HepG2 (cell line): ENCODE measurements around the gene RPL37A. TPM values are rescaled to one million over a fixed set of nuclear protein-coding genes. Genes with fewer than 3 reads are reported as not detected.

Experiments
- CREB1 ChIP-seq, 2 experiments: fragments of 450-650 bp in 1 of 2; IDR thresholded peaks; 2 replicates each; pipeline ENCODE4 v1.6.1; 2016 to 2017; ENCODE audit warnings: control low read depth in 1 of 2, mild to moderate bottlenecking in 1 of 2, missing compliant biosample characterization in 1 of 2, missing genetic modification characterization in 1 of 2
- FOXA3 ChIP-seq: IDR thresholded peaks from 2 replicates; pipeline ENCODE4 v1.6.1; 2016; ENCODE audit warnings: missing genetic modification reagents, missing compliant biosample characterization
- HHEX ChIP-seq: IDR thresholded peaks from 2 replicates; pipeline ENCODE4 v1.6.1; 2016; ENCODE audit warnings: control low read depth
- HMG20A ChIP-seq: IDR thresholded peaks from 2 replicates; pipeline ENCODE4 v1.6.1; 2016; ENCODE audit warnings: borderline replicate concordance
- MIXL1 ChIP-seq: IDR thresholded peaks from 2 replicates; pipeline ENCODE4 v1.6.1; 2016
- POGZ ChIP-seq: sonication (generic); formaldehyde crosslinking; IDR thresholded peaks from 2 replicates; pipeline ENCODE4 v1.4.0; 2020; ENCODE audit warnings: mild to moderate bottlenecking, missing genetic modification reagents
- ZEB1 ChIP-seq: IDR thresholded peaks from 2 replicates; pipeline ENCODE4 v1.6.1; 2012; ENCODE audit warnings: mild to moderate bottlenecking, low read depth, inconsistent platforms; ENCODE audit not compliant: insufficient replicate concordance
- ZNF460 ChIP-seq: sonication (generic); formaldehyde crosslinking; IDR thresholded peaks from 2 replicates; pipeline ENCODE4 v1.5.1; 2020; ENCODE audit warnings: missing genetic modification reagents, mild to moderate bottlenecking, borderline replicate concordance
- ZNF574 ChIP-seq: sonication (generic); formaldehyde crosslinking; IDR thresholded peaks from 2 replicates; pipeline ENCODE4 v1.4.0; 2020; ENCODE audit warnings: missing genetic modification reagents
- polyA plus RNA-seq, 8 experiments: library from polyadenylated mRNA; depleted of rRNA in 3 of 8; stranded (reverse) in 7 of 8; unstranded in 1 of 8; fragments of >200 nt; fragmentation: Illumina TruSeq in 4 of 8; extraction: Trizol in 4 of 8; gene quantifications; 2 replicates each; pipeline versions ENCODE4 v1.2.1 to v1.2.3, GENCODE V29; 2011 to 2016; ENCODE audit warnings: low read depth in 4 of 8, missing spikeins in 1 of 8, mixed read lengths in 1 of 8; ENCODE audit not compliant: insufficient read depth in 1 of 8
- total RNA-seq, 5 experiments: library from RNA; depleted of rRNA; stranded (reverse); fragments of >200 nt; fragmentation: Illumina TruSeq; extraction: Trizol; gene quantifications; 2 replicates each; pipeline ENCODE4 v1.2.3, GENCODE V29; 2016; ENCODE audit warnings: low read depth in 1 of 5
- TF ChIP-seq, protein P1 (sequence below): sonication (generic); formaldehyde crosslinking; IDR thresholded peaks from 2 replicates; pipeline ENCODE4 v1.4.0; 2020; ENCODE audit warnings: missing genetic modification reagents, borderline replicate concordance
- TF ChIP-seq, protein P2 (sequence below): sonication (generic); formaldehyde crosslinking; conservative IDR thresholded peaks from 2 replicates; pipeline ENCODE4 v1.4.0; 2020; ENCODE audit warnings: missing genetic modification reagents
- TF ChIP-seq, protein P3 (sequence below): IDR thresholded peaks from 2 replicates; pipeline ENCODE4 v1.6.1; 2018; ENCODE audit warnings: missing genetic modification reagents, mild to moderate bottlenecking, missing compliant biosample characterization
- TF ChIP-seq, protein P4 (sequence below): sonication (generic); formaldehyde crosslinking; IDR thresholded peaks from 2 replicates; pipeline ENCODE4 v1.5.1; 2020; ENCODE audit warnings: mild to moderate bottlenecking, missing genetic modification reagents, borderline replicate concordance

Gene RPL37A
- total and polyA plus RNA-seq, 2 of the 13 experiments (the other 11 are each of a cell fraction or from before 2014, with no cell fraction given) = 6,902 to 7,910 TPM

DNA sequence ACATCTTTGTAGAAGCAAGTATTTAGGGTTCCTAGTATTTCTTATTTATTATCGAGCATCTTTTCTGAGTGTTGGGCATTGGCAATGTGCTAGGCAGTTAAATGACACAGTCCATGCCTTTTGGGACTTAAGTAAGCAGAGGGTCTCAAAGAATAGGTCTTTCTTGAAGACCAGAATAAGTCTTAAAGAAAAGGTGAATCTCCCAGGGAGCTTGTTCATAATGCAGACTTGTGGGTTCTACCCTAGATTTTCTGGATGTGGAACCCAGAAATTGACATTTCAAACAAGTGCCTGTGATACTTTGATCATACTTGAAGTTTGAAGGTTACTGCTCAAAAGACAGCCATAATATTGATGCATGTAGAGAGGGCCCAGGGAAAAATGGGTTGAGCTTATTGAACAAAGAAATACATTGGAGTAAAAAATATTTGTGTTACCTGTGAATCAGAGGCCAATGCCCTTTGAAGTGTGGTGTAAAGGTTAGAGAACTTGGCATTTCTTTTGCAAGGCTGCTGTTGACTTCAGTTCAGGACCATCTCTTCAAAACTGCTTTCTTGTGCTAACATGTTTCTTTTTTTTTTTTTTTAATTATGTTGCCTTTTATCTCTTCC is 24.4 kb downstream of the RPL37A start (continued):
- TF ChIP-seq, protein P1, sequence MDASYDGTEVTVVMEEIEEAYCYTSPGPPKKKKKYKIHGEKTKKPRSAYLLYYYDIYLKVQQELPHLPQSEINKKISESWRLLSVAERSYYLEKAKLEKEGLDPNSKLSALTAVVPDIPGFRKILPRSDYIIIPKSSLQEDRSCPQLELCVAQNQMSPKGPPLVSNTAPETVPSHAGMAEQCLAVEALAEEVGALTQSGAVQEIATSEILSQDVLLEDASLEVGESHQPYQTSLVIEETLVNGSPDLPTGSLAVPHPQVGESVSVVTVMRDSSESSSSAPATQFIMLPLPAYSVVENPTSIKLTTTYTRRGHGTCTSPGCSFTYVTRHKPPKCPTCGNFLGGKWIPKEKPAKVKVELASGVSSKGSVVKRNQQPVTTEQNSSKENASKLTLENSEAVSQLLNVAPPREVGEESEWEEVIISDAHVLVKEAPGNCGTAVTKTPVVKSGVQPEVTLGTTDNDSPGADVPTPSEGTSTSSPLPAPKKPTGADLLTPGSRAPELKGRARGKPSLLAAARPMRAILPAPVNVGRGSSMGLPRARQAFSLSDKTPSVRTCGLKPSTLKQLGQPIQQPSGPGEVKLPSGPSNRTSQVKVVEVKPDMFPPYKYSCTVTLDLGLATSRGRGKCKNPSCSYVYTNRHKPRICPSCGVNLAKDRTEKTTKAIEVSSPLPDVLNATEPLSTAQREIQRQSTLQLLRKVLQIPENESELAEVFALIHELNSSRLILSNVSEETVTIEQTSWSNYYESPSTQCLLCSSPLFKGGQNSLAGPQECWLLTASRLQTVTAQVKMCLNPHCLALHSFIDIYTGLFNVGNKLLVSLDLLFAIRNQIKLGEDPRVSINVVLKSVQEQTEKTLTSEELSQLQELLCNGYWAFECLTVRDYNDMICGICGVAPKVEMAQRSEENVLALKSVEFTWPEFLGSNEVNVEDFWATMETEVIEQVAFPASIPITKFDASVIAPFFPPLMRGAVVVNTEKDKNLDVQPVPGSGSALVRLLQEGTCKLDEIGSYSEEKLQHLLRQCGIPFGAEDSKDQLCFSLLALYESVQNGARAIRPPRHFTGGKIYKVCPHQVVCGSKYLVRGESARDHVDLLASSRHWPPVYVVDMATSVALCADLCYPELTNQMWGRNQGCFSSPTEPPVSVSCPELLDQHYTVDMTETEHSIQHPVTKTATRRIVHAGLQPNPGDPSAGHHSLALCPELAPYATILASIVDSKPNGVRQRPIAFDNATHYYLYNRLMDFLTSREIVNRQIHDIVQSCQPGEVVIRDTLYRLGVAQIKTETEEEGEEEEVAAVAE (CRISPR knock-in tag) = peak; percentile 32; the same call in 1 of the 2 replicates
- TF ChIP-seq HHEX (CRISPR knock-in tag) (0 out of 2 replicates have a peak, but pooled peaks have one; percentile 69), FOXA3 (CRISPR knock-in tag) (peak; percentile 89), CREB1 (IDR thresholded peaks at IDR 0.05) (no peak), CREB1 (CRISPR knock-in tag; IDR thresholded peaks at IDR 0.05) (peak; percentile 47; the same call in 1 of the 2 replicates), HMG20A (CRISPR knock-in tag) (peak; percentile 66; the same call in 1 of the 2 replicates), MIXL1 (peak; percentile 58; the same call in 1 of the 2 replicates), POGZ (CRISPR knock-in tag) (peak; percentile 42; the same call in 1 of the 2 replicates), ZNF460 (no peak), ZEB1 (peak; percentile 79), ZNF574 (CRISPR knock-in tag) (no peak)
- TF ChIP-seq, protein P2, sequence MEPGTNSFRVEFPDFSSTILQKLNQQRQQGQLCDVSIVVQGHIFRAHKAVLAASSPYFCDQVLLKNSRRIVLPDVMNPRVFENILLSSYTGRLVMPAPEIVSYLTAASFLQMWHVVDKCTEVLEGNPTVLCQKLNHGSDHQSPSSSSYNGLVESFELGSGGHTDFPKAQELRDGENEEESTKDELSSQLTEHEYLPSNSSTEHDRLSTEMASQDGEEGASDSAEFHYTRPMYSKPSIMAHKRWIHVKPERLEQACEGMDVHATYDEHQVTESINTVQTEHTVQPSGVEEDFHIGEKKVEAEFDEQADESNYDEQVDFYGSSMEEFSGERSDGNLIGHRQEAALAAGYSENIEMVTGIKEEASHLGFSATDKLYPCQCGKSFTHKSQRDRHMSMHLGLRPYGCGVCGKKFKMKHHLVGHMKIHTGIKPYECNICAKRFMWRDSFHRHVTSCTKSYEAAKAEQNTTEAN (CRISPR knock-in tag) = peak; percentile 54; the same call in 1 of the 2 replicates
- TF ChIP-seq, protein P3, sequence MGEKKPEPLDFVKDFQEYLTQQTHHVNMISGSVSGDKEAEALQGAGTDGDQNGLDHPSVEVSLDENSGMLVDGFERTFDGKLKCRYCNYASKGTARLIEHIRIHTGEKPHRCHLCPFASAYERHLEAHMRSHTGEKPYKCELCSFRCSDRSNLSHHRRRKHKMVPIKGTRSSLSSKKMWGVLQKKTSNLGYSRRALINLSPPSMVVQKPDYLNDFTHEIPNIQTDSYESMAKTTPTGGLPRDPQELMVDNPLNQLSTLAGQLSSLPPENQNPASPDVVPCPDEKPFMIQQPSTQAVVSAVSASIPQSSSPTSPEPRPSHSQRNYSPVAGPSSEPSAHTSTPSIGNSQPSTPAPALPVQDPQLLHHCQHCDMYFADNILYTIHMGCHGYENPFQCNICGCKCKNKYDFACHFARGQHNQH = peak; percentile 58; the same call in 1 of the 2 replicates
- TF ChIP-seq, protein P4, sequence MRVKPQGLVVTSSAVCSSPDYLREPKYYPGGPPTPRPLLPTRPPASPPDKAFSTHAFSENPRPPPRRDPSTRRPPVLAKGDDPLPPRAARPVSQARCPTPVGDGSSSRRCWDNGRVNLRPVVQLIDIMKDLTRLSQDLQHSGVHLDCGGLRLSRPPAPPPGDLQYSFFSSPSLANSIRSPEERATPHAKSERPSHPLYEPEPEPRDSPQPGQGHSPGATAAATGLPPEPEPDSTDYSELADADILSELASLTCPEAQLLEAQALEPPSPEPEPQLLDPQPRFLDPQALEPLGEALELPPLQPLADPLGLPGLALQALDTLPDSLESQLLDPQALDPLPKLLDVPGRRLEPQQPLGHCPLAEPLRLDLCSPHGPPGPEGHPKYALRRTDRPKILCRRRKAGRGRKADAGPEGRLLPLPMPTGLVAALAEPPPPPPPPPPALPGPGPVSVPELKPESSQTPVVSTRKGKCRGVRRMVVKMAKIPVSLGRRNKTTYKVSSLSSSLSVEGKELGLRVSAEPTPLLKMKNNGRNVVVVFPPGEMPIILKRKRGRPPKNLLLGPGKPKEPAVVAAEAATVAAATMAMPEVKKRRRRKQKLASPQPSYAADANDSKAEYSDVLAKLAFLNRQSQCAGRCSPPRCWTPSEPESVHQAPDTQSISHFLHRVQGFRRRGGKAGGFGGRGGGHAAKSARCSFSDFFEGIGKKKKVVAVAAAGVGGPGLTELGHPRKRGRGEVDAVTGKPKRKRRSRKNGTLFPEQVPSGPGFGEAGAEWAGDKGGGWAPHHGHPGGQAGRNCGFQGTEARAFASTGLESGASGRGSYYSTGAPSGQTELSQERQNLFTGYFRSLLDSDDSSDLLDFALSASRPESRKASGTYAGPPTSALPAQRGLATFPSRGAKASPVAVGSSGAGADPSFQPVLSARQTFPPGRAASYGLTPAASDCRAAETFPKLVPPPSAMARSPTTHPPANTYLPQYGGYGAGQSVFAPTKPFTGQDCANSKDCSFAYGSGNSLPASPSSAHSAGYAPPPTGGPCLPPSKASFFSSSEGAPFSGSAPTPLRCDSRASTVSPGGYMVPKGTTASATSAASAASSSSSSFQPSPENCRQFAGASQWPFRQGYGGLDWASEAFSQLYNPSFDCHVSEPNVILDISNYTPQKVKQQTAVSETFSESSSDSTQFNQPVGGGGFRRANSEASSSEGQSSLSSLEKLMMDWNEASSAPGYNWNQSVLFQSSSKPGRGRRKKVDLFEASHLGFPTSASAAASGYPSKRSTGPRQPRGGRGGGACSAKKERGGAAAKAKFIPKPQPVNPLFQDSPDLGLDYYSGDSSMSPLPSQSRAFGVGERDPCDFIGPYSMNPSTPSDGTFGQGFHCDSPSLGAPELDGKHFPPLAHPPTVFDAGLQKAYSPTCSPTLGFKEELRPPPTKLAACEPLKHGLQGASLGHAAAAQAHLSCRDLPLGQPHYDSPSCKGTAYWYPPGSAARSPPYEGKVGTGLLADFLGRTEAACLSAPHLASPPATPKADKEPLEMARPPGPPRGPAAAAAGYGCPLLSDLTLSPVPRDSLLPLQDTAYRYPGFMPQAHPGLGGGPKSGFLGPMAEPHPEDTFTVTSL = peak; percentile 96
